Pons (tissue), 1 donor: ENCODE data around the gene CTNND2.
A peak's percentile ranks its signal among the peaks of the same experiment; 100 is the strongest.
"Not testable (repeated sequence)": the region's sequence is repeated elsewhere in the genome, so short reads cannot be mapped to it uniquely, and the experiment has no call there.

Source experiments
- DNase-seq: peaks from one replicate; pipeline ENCODE4 v3.0.0-alpha.2; 2016; ENCODE audit warnings: low spot score

The CTNND2 gene

DNA sequence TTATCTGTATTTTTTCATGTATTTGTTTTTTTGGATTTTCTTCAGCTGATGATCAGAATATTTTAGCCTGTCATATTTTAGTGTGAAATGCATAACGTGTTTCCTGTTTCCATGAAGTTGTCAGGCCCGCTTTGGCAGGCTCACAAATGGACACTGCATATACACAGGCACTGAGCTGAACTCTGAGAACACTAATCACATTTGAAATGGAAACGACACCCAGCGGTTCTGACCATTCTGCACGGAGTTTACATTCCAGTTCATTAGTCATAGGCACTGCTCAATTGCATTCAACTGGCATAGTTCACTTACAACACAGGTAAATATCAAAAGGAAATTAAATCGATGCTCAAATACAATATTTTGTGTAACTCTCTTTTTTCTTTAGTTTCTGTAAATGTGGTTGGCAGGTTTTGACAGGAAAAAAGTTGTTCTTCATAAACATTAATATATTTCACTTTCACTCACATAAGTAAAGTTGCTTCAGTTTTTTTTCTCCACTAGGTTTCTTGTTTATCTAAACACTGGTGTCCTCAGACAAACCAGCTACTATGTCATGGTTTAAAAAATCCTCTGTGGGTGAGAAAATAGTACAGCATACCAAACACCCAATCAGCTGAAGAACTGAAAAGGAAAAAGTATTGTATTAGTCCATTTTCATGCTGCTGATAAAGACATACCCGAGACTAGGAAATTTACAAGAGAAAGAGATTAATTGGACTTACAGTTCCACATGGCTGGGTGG lies 584.2 kb downstream of the CTNND2 start:
- DNase-seq, result no peak

DNA sequence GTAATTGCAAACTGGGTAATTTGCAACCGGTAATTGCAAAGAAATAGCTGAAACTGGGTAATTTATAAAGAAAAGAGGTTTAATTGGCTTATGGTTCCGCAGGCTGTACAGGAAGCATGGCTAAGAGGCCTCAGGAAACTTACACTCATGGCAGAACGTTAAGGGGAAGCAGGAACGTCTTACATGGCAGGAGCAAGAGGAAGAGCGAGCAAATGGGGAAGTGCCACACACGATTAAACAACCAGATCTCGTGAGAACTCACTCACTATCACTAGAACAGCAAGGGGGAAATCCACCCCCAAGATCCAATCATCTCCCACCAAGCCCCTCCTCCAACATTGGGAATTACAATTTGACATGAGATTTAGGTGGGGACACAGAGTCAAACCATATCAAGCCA lies 590.6 kb downstream of the CTNND2 start:
- not testable (repeated sequence) for DNase-seq

DNA sequence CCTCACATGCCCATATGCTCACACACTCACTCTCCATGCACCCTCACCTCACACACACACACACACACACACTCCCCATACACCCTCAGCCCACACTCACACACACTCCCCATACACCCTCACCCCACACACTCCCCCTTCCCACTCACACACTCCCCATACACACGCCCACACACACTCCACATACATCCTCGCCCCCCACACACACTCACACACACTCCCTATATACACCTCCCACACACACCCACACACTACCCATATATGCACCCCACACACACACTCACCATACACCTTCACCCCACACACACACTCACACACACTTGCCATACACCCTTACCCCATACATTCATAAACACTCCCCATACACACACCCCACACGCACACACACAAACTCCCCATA lies 592.5 kb downstream of the CTNND2 start:
- DNase-seq, result no peak

DNA sequence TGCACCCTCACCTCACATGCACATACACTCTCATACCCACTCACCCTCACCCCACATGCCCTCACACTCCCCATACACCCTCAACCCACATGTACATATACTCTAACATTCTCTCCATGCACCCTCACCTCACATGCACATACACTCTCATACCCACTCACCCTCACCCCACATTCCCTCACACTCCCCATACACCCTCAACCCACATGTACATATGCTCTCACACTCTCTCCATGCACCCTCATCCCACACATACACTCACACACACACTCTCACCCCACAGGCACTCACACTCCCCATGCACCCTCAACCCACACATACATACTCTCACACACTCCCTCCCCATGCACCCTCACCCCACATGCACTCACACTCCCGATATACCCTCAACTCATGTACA lies 593.0 kb downstream of the CTNND2 start:
- no peak for DNase-seq

DNA sequence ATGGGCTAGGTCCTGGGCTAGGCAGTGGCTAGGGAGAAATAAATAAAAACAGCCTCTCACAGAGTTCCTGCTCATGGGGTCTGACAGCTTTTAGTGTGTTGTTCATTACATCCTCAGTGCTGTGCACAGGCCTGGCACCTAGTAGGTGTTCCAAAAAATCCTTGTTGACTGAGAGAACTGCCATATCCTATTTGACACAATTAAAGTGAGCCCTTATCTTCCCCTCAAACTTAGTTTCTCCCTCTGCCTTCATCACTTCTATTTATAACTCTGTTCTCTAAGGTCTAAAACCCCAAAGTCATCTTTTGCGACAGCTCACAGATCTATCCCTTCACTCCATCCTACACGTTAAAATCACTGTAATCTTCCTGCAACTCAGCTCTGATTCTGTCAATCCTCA lies 594.1 kb downstream of the CTNND2 start:
- DNase-seq, result no peak

DNA sequence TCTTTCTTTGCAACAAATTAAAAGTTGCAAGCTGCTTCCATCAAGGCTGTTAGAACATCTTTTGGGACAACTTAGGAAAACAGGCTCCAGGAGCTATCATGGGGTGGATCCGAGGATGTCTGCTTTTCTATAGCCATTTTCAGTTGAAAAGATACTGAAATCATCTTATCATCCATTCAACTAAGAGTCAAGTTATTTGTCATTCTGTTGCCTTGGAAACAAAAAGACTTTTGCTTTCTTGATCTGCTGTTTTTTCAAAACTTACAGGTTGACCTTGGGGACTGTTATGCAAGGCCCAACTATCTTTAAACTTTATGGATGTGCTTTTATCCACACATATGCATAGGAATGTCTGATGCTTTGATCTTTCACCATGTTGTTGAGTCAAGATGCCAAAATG lies 597.9 kb downstream of the CTNND2 start:
- no peak for DNase-seq

DNA sequence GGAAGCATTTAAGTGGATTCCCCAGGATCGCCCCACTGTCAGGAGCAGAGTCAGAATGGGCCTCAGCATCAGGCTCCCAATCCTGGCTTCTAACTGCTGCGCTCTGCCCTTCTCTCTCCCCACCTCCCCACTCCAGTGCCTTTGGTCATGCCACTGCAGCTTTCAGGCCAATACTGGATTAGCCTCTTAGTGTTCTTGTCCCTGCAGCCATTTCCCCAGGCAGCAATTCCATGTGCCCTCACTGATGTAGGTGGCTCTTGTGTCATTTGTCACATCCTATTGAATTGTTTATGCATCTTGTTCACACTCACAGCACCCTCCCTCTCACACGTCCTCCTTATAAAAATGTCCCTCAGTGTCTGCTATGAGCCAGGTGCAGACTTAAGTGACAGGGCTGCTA lies 599.0 kb downstream of the CTNND2 start:
- no peak for DNase-seq

DNA sequence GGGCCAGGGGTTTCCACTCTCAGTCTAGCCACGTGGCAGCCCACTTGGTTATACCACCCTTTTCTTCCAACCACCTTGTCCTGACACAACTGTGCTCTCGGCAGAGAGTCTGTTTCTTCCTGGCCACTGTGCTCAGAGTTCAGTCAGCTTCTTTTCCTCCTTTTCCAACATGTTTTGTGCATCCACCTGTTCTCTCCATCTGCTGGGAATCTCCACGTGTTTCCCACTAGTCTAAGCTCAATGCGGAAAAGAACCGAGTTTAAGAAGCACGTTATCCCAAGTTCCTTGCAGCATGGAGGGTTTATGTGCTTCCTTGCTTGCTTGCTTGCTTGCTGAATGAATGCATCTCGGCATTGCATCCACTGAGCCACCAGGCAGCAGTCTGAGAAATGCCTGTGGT lies 599.6 kb downstream of the CTNND2 start:
- DNase-seq, result no peak

DNA sequence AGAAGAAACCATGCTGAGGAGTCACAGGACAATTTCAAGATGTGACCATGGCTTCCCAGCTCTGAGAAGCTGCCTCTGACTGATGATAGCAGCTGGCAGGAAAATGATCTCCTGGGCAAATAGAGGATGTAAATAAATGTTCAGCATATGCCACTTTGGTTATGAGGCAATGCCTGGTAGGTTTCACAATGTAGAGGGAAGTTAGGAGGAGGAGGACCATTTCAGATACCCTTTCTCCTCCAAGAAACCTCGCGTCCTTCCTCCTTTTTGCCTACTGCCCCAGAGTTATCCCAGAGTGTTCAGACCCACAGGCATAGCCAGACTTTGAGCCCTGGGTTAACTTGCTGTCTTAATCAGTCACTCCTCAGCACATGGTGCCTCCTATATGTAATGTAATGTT lies 601.6 kb downstream of the CTNND2 start:
- peak; percentile 73 for DNase-seq

DNA sequence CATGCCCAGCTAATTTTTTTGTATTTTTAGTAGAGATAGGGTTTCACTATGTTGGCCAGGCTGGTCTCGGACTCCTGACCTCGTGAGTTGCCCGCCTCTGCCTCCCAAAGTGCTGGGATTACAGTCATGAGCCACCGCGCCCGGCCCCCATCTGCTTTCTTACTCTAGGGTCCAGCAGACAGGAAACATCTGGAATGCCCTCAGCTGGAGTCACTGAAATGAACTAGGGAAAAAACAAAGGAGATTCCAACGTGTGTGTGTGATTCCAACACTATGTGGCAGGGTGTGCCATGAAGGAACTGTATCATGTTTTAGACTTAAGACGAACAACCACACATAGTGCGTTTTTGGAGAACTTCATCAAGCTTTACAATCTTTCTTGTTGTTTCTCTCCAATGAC lies 603.1 kb downstream of the CTNND2 start:
- no peak for DNase-seq

DNA sequence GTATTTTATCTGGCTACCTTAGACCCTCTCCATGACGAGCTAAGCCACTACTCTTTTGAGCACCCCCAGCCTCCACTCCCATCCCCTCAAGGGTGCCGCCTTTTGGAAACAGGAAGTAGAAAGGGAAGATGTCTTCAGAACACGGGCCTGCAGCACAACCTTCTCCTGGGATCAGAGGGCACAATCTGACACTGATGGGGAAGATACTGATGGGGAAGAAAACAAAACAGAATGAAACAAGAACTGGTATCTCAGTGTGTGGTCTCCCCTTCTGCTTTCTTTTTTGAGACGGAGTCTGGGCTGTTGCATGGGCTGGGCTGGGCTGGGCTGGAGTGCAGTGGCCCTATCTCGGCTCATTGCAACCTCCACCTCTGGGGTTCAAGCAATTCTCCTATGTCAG lies 603.5 kb downstream of the CTNND2 start:
- DNase-seq, result peak; percentile 69

DNA sequence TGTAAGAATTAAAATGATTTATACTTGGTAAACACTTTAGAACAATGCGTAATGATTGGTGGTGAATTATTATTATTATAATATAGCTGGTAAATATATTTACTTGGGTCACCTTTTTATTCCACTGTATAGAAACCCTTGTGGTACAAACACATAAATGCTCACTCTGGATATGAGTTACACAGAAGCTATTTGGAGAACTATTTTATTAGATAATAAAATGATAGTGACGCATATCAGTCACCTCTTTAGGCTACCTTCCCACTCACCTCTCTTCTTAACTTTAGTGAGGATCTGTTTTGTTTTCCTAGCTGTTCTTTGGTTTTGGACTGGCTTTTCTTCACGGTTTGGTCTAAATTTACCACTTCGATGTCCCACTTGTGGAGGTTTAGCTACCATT lies 605.4 kb downstream of the CTNND2 start:
- no peak for DNase-seq

DNA sequence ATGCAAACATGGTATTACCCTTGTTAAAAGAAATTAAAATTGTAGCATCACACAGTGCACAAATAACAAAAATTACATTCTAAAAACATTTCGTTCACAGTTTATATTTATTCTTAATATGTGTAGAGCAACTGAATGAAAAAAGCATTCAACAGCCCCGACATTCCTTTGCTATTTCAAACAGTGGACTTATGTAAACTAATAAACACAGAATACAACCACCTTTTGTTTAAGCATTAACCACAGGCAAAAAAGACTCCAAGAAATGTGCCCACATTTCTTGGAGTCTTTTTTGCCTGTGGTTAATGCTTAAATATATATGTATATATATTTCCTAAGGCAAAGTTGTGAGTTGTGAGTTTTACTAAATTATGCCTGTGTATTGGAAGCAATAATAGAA lies 610.7 kb downstream of the CTNND2 start:
- DNase-seq, result no peak

DNA sequence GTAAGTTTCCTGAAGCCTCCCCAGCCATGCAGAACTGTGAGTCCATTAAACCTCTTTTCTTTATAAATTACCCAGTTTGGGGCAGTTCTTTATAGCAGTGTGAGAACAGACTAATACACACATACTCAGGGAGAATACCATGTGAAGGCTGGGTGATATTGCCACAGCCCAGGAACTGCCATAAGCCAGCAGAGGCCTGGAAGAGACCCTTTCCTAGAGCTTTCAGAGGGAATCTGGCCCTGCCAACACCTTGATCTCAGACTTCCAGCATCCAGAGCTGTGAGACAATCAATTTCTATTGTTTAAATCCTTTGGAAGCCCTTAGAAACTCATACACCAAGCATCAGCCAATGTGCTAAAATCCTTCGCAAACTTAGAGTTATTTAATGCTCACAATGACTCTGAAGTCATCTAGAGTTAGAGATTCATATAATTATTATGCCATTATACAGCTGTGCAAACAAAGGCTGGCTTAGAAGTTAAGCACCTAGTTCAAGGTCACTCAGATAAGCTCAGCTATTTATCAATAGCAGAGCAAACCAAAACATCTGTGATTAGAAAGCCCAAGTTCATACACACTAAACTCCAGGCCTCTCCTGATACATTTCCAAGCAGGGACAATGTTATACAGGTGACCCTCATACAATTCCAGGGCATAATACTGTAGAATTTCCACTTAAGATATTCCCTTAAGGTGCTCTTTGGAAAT lies 611.4 kb downstream of the CTNND2 start:
- no peak for DNase-seq

DNA sequence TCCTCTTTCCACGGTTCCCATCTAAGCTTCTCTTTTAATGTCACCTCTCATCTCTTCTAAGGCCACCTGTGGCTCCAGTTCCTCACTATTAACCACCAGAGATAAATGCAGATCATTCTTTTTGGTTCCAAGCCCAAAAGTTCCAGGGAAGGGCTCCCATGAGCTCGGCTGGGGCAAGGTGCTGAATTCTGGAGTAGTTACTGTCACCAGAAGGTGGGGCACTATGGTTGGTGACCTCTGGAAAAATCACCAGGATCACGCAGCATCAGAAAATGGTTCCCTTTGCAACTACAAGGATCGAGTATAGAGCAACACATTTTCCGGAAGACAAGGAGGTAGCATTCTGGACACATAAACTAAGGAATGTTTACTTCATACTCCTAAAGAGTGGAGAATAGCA lies 614.5 kb downstream of the CTNND2 start:
- no peak for DNase-seq

DNA sequence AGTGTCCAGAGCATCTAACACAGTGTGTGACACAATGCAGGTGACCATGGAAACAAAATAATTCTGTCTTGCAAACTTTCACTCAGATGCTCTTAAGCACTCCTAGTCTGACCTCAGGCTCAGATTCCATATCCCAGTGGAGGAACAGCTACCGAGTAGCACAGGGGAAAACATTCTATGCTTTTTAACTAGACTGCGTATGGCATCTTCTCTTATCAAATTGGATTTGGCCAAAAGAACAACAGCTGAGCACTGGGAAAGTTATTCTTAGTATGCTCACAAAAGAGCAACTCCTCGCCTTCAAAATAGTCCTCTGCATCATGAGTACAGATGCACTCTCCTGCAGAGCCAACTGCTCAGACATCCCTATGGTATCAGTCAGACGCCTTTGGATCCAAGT lies 615.0 kb downstream of the CTNND2 start:
- no peak for DNase-seq

DNA sequence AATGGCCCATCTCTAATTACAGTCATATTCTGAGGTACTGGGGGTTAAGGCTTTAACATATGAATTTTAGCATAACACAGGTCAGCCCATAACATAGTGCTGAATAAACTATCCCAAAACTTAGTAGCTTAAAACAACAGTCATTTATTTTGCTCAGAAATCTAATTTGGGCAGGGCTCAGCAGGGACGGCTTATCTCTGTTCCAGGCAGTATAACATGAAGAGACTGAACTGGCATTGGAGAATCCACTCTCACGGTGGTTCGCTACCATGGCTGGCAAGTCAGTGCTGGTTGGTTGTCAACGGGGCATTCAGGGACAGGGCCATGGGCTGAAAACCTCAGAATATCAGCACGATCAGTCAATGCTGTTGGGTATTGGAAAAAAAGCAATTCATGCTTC lies 622.4 kb downstream of the CTNND2 start:
- no peak for DNase-seq

DNA sequence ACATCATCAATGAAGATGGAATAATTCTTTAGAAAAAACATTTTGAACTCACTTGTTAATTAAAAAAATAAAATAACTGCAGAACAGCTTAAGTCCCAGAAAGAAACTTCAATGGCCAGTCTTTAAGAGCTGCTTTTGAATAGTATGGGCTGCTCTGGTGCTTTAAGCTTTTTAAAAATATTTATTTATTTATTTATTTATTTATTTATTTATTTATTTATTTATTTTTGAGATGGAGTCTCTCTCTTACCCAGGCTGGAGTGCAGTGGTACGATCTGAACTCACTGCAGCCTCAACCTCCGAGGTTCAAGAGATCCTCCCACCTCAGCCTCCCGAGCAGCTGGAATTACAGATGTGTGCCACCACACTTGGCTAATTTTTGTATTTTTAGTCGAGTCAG lies 626.9 kb downstream of the CTNND2 start:
- no peak for DNase-seq

DNA sequence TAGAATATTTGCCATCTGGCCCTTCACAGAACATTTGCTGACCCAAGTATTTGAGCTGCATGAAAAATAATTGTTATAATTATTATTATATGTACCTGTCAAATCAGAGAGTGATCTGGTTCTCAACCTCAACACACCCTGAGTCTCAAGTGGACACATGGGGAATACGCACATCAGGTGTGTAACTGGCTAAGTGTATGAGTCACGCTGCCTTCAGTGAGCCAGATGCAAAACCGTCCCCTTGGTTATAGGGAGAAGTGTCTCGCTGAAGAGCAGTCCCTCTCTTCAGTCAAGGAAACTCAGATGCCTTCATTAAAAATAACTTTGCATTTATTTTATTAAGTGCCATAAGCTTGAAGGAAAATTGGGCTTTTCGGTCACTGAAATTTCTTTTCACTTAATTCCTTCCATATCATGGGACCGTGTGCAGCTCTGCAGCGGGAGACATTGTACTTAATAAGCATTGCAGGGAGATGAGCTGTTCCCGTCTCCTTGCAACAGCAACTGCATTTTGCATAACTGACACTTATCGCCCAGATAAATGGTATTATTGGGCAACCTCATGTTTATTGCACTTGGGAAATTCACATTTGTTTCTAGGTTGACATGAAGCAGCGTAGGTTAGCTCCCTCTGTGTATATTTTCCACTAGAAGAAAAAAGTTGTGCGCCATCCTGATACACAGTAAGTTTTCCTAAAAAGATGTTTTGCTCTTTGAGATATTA lies 630.9 kb downstream of the CTNND2 start:
- no peak for DNase-seq

DNA sequence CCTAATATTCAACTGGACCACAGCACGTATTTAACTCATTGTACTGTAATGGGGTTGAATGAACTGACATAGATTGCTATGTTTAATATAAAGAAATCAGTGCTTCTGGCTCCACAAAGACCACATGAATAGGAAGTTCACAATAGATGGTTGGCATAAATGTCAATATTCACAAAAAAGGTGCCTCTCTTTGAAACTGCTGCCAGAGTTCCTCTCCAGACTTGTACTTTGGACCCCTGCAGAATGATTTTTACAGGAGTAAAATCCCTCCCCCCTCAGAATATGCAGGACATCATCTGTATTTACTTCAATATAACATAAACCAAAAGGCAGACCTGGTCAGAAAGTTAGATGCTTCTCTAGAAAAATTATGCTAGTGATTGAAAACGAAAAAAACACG lies 634.7 kb downstream of the CTNND2 start:
- DNase-seq, result no peak

DNA sequence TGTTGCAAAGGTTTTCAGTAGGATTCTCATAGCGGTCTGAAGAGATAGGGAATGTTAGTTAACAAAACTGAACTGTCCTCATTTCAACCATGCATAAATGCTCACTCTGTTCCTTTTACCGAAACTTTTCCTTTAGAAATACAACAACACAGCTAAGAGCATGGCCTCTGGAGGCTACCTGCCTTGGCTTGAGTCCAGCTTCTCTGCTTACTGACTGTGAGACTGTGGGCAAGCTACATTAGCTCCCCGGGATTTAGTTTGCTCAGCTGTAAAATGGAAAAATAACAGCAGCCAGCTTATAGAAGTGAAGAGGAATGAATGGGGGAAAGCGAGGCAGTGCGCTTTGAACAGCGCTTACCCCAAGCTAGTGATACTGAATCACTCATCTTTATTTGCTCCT lies 635.4 kb downstream of the CTNND2 start:
- no peak for DNase-seq

DNA sequence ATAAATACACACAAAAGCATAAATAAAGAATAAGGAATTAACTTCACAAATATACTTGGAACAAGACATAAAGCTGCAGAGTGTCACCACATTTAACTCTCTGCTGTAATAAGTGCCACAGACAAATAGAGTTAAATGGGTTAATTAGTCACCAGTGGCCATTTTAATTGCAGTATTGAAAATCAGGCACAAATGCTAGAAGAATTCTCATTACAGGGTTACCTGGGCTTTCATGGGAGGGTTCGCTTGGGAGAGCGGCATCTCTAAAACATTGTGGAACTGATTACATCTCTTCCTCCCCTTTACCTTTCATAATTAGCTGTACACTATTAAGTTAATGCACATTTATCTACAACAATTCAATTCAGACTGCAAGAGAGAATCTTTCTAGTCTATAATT lies 637.9 kb downstream of the CTNND2 start:
- DNase-seq, result no peak

DNA sequence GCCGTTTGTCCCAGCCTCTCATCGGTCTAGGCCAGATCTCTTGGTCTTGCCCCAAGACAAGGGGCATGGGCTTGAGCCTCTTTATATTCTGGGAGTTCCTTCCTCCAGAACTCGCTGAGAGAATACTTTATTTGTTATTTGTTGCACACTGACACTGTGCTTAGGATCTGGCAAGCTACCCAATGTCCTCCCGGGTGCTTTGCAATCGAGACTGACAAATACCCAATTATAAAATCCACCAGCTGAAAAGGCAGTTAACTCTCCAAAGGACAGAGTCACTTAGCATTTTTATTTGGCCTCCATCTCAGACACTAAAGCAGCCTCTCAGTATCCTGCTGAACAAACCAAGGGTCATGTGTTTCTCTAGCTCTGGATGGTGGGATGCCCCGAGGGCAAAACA lies 643.0 kb downstream of the CTNND2 start:
- peak; percentile 89 for DNase-seq
